Measurements from ENCODE around the gene ROCK2. TPM values are rescaled to one million over a fixed set of nuclear protein-coding genes. Genes with fewer than 3 reads are reported as not detected.

ROCK2 gene
- total RNA-seq, 4 donors from 2014 or later = 127 to 571 (median 186) TPM

DNA sequence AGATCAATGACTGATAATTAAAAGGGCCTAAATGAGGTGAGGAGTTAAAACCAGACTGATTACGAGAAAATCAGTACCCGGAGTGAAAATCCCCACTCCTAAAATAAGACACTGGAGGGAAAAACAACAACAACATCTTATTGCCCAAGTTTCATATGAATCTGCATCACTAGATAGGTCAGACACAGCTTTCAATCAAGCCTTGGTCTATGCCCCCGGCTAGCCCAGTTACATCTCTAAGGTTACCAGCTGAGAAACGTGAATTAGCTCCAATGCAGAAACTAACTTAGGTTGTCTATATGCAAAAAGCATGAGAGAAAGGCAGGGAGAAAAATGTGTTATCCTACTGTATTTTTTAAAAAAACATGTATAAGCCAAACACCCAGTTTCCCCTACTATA is 53.7 kb downstream of the ROCK2 start:
- no peak for TF ChIP-seq CTCF (IDR thresholded peaks at IDR 0.05; ENCODE audit: low read depth)

DNA sequence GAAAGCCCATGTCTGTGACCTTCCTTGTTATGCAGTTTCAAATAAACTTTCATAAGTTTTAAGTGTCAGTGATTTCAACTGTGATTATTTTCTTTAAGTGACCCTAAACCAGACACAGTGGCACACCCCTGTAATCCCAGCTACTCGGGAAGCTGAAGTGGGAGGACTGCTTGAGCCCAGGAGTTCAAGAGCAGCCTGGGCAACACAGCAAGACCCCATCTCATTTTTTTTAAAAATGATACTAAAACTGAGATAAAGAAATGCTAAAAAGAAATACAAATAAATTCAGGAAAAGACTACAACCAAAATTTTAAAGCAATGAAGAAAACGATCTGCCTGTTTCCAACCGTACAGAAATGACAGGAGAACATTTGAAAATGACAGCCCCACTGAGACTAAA is 54.2 kb downstream of the ROCK2 start:
- no peak for TF ChIP-seq CTCF (IDR thresholded peaks at IDR 0.05; ENCODE audit: low read depth)

DNA sequence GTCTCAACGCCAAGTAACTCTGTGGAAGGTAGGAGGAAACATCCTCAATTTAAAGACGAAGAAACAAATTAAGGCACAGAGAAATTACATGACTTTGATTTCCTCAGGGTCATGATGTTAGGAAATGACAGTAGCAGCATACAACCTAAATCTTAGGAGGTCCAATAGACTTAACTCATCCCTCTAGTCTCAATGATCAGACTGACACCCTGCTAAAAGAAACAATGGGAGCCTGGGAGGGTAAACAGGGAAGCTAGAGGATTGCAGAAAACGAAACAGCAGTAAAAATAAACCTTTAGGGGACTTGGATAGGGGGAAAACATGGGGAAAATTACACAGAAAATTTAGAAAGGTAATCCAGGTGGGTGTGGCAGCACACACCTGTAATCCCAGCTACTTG is 56.0 kb downstream of the ROCK2 start:
- no peak for TF ChIP-seq CTCF (IDR thresholded peaks at IDR 0.05; ENCODE audit: low read depth)

- TF ChIP-seq CTCF (IDR thresholded peaks at IDR 0.05; ENCODE audit: low read depth) = no peak
Observed at GRCh38 chr2:11286749-11287148, 57.7 kb downstream of the ROCK2 start.

DNA sequence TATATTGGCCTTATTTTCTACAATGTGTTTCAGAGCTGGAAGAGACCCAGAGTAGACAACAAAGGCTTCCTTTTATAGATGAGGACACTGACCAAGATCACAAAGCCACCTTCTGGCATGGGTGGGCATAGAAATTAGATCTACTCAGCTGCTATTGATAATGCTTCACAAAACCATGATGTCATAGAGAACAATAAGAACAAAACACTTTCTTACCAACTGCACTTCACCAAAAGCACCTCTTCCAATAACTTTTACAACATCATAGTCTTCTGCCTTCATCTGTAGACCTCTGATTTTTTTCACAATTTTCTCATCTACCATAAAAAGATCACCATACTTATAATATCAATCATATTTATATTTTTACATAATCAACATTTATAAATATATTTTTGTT is 58.1 kb downstream of the ROCK2 start:
- no peak for TF ChIP-seq CTCF (IDR thresholded peaks at IDR 0.05; ENCODE audit: low read depth)

DNA sequence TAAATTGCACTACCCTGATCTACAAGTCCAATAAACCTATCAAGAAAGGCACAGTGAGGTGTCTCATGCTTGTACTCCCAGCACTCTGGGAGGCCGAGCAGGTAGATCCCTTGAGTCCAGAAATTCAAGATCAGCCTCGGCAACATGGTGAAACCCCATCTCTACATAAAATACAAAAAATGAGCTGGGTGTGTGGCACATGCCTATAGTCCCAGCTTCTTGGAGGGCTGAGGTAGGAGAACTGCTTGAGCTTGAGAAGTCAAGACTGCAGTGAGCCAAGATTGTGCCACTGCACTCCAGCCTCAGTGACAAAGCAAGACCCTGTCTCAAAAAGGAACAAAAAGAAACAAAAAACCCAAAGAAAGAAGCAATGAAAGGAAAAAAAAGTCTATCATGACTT is 58.9 kb downstream of the ROCK2 start:
- no peak for TF ChIP-seq CTCF (IDR thresholded peaks at IDR 0.05; ENCODE audit: low read depth)

- TF ChIP-seq CTCF (IDR thresholded peaks at IDR 0.05; ENCODE audit: low read depth) = no peak
Observed at GRCh38 chr2:11281186-11281585, 63.2 kb downstream of the ROCK2 start.

- TF ChIP-seq CTCF (IDR thresholded peaks at IDR 0.05; ENCODE audit: low read depth) = no peak
Observed at GRCh38 chr2:11280713-11281112, 63.7 kb downstream of the ROCK2 start.

All from subcutaneous adipose tissue (tissue), 4 donors.